ENCODE results near the gene POLR3H.
"Not testable (repeated sequence)": the region's sequence is repeated elsewhere in the genome, so short reads cannot be mapped to it uniquely, and the experiment has no call there.

POLR3H gene

GRCh38 chr22:41563051-41563711 lies 18.9 kb upstream of the POLR3H start:
- no peak for DNase-seq

- no peak for DNase-seq
Measured at GRCh38 chr22:41562461-41562860, 18.2 kb upstream of the POLR3H start.

DNA sequence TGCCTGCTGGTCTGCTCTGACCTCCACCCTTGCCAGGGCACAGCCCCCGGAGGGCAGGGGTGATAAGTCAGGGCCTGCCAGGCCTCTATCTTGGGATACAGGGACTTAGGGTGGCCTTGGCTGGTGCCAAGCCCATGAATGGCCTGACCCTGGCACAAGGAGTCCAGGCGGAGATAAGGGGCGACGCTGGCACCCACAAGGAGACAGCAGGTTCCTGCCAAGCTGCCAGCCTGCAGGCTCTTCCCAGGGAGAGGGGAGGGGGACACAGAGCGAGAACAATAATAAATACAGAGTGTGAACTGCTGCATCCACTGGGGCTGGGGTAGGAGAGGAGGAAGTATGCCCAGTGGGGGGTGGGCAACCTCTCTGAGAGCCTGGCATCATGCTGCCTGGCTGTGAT lies 17.5 kb upstream of the POLR3H start:
- DNase-seq = no peak

DNA sequence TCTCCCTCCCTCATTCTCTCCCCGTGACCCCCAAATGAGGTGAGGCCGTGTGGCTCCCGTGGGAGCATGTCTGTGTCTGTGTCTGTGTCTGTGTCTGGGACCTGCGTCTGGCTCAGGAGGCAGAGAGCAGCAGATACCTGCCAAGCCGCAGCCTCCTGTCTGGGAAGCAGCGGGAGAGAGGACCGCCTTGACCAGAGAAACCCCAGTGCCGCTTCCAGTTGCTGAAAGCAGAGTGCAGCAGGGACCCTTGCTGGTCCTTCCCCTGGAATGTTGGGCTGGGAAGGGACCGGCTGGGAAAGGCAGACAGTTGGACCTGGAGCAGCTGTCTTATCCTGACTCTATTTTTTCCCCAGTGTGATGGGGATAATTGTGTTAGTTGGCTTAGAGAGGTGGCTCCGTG lies 17.1 kb upstream of the POLR3H start:
- no peak for DNase-seq

DNA sequence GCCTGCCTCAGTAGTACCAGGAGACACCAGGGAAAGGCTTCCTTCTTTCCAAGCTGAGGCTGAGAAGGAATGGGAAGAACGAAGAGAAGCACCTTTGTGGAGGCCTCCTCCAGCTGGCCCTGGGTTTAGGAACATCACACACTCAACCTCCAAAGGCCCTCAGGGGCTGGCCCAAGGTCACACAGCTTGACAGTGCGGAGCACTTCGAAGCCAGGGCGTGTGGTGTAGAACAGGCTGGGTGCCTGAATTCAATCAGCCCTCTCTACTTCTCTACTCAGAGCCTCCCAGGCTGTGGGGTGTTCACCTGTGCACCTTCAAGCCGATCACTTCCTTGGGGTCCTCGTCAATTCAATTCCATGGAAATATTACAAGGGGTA lies 15.8 kb upstream of the POLR3H start:
- DNase-seq = no peak

GRCh38 chr22:41558241-41558630 lies 14.0 kb upstream of the POLR3H start:
- not testable (repeated sequence) for DNase-seq

DNA sequence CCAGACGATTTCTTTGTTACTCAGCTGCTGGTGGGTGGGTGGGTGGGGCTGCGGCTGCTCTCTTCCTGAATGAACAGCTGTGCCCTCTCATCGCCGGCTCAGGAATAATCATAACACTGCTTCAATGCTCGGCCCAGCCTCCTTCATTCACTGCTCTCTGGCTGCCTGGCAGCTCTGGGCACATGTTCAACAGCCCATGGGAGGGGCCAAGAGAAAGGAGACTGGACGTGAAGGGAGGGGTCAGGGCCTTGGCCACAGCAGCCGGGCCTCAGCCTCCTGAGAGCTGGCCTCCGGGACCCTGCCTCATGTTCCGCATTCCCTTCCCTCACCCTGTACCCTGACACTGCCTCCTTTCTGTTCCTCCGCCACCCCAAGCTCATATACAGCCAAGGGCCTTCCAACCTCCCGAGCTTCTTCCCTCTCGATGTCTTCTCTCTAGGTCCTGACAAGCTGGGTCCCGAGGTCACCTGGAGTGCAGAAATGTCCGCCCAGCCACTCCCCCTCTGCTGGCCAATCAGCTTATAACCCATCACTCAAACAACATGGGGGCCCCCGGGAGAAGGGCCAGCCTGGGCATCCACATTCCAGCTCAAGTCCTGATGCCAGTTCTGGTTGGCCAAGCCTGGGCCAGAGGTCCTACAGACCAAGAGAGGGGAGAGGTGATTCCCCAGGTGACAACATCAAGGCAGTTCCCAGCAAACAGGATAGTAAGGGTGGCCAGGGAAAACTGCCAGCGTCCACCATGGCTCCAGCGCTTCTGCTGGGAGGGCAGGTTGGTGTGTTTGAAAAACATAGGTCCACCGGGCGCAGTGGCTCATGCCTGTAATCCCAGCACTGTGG lies 13.4 kb upstream of the POLR3H start:
- no peak for DNase-seq

DNA sequence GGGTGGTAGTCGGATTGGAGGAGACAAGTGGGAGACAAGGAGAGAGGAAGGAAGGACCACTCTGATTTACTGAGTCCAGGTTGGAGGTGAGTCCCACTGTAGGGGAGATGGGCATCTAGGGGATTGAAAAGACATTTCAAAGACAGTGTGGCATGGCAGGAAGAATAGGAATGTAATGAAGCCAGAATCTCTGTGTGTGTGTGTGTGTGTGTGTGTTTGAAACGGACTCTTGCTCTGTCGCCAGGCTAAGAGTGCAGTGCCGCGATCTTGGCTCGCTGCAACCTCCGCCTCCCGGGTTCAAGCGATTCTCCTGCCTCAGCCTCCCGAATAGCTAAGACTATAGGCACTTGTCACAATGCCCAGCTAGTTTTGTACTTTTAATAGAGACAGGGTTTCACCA lies 12.3 kb upstream of the POLR3H start:
- DNase-seq = no peak

- DNase-seq = no peak
Measured at GRCh38 chr22:41555325-41555982, 11.2 kb upstream of the POLR3H start.

GRCh38 chr22:41551877-41552582 lies 7.8 kb upstream of the POLR3H start:
- DNase-seq = no peak

- no peak for DNase-seq
Measured at GRCh38 chr22:41550952-41551491, 6.8 kb upstream of the POLR3H start.

GRCh38 chr22:41548830-41549211 lies 4.6 kb upstream of the POLR3H start:
- DNase-seq = no peak

DNA sequence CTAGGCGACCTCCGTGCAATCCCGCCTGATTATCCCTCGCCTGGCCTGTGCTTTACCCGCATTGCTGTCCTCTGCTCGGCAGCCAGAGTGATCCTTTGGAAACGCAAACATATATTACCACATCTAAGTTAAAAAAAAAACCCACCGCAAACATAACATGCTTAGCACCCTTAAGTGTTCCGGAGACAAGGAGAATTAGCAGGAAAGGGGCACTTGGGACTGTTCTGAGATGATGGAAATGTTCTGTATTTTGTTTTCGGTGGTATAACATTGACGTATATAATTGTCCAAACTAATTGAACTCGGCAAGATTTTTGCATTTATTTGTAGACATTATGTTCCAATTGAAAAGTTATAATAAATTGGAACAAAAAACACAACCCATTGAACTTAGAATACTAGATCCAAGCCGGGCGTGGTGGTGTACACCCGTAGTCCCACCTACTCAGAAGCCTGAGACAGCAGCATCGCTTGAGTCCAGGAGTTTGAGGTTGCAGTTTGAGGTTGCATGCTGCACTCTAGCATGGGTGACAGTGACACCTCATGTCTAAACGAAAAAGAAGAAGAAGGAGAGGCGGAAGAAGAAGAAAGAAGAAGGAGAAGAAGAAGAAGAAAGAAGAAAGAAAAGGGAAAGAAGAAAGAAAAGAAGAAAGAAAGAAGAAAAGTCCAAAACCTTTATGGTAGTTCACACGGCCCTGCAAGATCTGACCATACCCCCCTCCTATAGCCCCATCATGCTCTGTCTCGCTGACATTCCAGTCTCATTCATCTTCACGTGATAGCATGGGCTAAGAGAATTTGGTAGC lies 604 bp upstream of the POLR3H start:
- DNase-seq = no peak

DNA sequence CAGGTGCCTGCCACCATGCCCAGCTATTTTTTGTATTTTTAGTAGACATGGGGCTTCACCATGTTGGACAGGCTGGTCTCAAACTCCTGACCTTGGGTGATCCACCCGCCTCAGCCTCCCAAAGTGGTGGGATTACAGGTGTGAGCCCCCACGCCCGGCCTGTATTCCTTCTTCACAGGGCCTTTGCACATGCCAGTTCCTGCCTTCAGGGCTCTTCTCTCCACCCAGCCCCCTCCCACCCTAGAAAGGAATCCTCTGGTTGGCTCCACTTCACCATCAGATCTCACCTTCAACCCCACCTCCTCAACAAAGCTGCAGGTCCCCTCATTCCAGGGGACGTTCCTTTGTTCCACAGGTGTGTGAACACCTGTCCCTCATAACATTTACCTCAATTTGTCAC lies 2.0 kb downstream of the POLR3H start:
- DNase-seq = no peak

DNA sequence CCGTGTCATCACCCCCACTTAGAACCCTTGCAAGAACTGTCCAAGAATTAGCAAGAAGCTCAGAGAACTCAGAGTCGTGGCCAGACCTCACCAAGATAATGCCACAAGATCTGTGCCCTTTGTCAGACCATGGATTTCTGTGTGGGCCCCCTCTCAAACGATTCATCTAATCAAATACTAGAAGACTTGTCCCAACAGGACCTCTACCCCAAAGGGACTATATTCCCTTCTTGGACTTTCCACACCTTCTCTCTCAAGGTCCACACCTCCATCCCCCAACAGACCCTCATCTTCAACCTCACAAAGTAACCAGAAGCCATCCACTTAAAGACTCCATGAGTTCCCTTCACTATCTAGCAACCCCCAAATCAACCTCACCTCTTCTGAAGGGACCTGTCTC lies 2.8 kb downstream of the POLR3H start:
- no peak for DNase-seq

- DNase-seq = no peak
Measured at GRCh38 chr22:41540365-41540764, 3.9 kb downstream of the POLR3H start.

GRCh38 chr22:41540006-41540315 lies 4.3 kb downstream of the POLR3H start:
- DNase-seq = no peak

- no peak for DNase-seq
Measured at GRCh38 chr22:41539146-41540005, 4.9 kb downstream of the POLR3H start.

- no peak for DNase-seq
Measured at GRCh38 chr22:41538583-41538982, 5.7 kb downstream of the POLR3H start.

DNA sequence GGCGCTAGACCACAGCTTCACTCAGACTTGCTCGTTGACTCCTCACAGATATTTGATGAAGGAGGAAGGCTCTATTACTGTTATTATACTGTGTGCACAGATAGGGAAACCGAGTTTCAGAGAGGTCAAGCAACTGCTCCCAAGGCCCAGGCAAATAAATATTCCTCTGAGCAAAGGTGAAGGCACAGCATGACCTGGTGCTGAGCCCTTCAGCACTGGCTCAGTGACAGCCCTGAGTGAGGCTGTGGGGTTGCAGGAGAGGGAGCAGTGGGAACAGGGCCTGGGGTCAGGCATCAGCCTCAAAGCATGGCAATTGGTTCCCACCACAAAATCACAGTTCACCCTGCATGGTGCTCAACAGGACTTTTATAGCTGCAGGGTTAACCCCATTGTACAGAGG lies 7.1 kb downstream of the POLR3H start:
- DNase-seq = no peak

GRCh38 chr22:41535244-41535643 lies 9.0 kb downstream of the POLR3H start:
- DNase-seq = no peak

GRCh38 chr22:41534219-41534618 lies 10.1 kb downstream of the POLR3H start:
- DNase-seq = no peak
